GM21528 (cell line): ENCODE data around the gene NECTIN3.

Experiments
- ATAC-seq: cut with Tn5 transposase; IDR thresholded peaks from one replicate; pipeline ENCODE4 v1.9.1; 2021; ENCODE audit warnings: mild to moderate bottlenecking, moderate library complexity; ENCODE audit not compliant: unreplicated experiment, low FRiP score

NECTIN3 gene, protein sequence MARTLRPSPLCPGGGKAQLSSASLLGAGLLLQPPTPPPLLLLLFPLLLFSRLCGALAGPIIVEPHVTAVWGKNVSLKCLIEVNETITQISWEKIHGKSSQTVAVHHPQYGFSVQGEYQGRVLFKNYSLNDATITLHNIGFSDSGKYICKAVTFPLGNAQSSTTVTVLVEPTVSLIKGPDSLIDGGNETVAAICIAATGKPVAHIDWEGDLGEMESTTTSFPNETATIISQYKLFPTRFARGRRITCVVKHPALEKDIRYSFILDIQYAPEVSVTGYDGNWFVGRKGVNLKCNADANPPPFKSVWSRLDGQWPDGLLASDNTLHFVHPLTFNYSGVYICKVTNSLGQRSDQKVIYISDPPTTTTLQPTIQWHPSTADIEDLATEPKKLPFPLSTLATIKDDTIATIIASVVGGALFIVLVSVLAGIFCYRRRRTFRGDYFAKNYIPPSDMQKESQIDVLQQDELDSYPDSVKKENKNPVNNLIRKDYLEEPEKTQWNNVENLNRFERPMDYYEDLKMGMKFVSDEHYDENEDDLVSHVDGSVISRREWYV

DNA sequence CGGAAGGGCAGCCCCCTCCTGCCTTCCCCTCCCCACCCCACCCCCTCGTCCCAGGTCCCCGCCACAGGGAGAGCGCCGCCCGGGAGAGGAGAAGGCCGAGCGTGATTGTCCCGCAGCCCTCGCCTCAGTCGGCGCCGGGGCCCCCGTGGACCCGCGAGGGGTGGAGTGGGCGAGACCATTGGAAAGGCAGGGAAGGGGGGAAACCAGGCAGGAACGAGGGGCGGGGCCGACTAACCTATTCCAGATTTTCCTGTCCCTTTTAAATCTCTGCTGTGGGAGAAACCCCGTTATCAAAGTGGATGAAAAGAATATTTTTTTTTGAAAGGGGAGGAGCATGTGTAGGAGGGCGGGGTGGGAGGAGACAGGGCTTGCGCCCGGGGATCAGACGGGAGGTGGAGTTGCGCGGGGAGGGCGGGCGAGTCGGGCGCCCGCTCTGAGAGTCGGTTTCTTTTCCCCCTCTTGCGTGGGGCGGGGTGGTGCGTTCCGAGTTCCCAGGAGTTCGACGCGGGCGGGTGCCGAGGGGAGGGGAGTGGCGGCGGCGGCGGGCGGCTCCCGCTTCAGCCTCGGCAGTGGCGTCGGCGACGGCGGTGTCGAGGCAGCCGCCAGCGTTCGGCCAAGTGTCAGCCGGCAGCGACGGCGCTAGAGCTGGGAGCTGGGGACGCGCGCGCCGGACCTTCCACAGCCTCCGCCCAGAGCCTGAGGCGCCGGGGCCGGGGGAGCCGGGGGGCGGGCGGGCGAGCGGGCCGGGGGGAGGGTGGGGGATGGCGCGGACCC lies at the start of gene NECTIN3:
TSS of gene NECTIN3 (plus strand) at position 560 of the 774 bp plus-strand sequence. CDS start at position 762, 202 bp downstream.
- peak; percentile 82 for ATAC-seq

DNA sequence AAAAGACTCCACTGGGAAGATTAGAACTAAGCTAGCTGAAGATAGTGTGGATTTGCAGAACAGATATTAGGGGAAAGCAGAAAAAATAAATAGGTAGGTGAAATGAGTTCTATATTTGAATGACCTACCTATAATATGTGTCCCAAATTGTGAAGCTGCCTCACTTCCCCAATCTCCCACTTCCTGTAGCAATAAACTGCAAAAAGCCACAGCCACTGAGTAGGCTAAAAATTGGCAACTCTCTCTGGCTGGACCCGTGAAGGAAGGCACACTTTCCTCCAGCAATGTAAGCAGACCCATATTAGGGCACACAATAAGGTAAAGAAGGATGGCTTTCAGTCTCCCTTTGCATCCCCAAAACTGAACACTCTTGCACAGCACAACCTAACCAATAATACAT lies 43.7 kb upstream of the NECTIN3 start:
- no peak for ATAC-seq

DNA sequence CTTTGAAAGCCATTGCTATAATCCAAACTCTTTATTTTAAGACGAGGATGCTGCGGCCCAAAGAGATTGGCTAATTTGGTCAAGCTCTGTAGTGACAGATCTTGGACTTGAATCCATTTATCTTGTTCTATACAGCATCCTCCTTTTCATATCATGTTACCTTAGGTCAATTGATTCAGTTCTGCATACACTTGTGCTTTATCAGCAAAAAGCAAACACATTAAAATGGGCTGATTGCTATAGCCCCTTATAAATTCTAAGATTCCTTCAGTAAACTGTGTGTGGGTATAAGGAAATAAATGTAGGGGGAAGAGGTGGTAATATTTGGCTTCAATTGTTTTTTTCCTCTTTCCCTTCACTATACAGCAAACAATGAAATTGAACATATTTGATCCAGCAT lies 40.1 kb upstream of the NECTIN3 start:
- ATAC-seq: no peak

DNA sequence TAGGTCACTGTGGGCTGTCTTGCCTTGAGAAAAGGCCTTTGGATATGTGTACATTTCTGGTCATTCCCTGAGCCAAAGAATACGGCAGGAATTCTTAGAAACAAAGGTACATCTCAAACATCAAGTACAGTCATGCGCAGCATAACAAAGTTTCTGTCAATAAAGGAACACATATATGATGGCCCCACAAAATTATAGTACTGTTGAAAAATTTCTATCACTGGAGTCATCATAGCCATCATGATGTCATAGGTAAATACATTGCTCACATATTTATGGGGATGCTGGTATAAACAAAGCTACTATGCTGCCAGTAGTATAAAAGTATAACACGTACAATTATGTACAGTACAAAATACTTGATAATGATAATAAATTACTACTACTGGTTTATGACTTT lies 38.9 kb upstream of the NECTIN3 start:
- ATAC-seq: no peak

DNA sequence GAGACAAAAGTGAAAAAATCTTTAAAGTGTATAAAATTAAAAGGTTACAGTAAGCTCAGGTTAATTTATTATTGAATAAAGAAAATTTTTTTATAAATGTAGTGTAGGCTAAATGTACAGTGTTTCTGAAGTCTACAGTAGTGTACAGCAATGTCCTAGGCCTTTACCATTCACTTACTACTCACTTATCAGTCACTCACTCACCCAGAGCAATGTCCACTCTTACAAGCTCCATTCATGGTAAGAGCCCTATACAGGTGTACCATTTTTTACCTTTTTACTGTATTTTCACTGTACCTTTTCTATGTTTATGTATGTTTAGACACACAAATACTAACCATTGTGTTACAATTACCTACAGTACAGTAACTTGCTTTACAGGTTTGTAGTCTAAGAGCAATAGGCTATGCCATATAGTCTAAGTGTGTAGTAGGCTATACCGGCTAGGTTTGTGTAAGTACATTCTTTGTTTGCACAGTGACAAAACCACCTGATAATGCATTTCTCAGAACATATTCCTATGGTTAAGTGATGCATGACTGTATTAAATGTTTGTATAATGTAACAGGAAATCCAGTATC lies 38.1 kb upstream of the NECTIN3 start:
- no peak for ATAC-seq

DNA sequence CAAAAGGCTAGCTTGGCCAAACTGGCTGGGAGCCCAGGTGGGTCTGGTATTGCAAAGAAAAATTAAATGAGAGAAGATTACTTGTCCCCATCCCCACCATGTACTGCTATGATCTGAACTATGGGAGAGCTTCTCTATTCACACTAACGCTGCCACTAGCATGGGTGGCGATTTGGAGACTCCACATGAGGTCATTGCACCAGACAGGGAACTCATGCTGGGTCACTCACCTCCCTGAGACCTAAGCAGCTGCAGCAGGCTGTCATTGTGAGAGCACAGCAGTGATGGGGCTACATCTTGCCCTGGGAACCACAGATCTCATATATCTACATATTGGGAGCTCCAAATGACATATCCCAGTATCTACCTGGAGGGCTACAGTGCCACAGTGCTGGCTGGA lies 36.3 kb upstream of the NECTIN3 start:
- ATAC-seq: no peak

DNA sequence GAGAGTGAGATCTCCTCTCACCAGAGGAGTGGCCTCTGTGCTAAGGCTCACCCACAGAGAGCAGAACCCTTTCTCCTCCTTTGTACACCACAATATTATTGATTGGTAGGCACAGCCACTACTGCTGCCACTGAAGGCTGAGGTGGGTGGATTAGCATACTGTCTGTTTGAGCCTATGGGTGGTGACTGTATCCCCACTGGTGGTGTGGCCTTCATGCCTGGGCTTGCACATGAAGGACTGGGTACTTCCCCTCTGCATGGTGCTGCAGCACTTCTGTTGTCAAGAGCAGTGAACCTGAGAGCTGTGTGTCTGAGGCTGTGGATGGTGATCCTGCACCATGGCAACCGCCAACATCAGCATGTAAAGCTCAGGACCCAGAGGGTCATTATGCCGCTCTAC lies 35.7 kb upstream of the NECTIN3 start:
- no peak for ATAC-seq

DNA sequence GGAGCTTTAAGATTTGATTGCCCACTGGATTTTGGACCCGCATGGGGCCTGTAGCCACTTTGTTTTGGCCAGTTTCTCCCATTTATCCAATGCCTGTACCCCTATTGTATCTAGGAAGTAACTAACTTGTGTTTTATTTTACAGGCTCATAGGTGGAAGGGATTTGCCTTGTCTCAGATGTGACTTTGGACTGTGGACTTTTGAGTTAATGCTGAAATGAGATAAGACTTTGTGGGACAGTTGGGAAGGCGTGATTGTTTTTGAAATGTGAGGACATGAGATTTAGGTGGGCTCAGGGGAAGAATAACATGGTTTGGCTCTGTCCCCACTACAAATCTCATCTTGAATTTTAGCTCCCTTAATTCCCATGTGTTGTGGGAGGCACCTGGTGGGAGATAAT lies 30.7 kb upstream of the NECTIN3 start:
- no peak for ATAC-seq

DNA sequence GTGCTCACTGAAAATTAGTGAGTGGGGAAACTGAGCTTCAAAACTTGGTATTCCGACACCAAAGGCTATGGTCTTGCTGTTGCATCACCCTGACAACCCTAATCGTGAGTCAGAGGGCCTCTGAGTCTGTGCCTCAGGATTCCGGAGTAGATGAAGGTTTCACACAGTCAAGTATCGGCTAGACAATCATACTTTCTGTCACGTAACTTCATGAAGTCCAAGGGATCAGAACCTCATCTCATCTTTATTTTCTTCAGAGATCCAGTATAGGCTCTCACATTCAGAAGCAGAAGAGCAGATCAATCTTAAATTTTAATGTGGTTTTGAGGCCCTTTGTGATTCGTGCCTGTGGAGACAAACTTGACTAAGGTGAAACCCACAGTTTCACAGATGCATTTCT lies 26.1 kb upstream of the NECTIN3 start:
- ATAC-seq: no peak

DNA sequence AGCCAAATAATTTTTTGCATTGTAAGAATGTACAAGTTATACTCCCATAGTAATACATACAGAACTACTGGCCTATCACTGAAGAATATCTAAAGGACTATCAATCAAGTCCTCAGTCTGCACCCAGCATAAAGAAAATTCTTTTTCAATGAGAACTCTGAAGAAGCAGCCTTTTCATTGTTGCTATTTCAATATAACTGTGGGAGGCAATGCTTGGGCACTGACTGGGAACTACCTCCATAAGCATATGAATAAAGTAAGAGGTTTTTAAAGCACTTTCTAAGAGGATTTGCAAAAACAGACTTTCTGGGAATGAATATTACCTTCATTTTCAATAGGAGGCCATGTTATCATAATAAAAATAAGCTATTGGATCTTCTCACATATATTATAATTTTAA lies 24.6 kb upstream of the NECTIN3 start:
- ATAC-seq: no peak

DNA sequence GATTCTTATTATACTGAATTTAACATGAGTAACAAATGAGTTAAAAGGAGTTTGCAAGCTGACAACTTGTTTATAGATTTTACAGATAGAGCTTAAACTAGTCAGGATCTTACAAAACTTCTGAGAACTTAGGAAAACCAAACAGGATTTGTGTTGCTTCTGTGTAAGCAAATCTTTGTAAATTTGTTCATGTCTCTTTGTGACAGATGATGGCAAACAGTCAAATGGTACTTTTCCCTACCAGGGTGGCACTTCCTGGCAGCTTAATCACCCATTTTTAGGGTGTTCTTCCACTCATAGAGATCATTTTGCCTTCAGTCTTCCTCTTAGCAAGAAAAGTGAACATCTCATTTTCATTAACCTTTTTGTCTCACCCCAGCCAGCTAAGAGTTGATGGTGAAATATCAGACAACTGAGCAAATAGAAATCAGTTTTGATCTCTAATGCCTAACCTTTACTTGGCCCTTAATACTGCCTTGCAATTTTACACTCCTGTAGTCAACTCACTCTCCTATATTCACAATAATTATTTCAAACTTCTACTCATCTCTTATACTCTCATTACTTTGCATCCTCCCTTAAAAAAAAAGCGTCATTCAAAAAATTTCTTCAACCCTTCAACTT lies 23.7 kb upstream of the NECTIN3 start:
- ATAC-seq: no peak

DNA sequence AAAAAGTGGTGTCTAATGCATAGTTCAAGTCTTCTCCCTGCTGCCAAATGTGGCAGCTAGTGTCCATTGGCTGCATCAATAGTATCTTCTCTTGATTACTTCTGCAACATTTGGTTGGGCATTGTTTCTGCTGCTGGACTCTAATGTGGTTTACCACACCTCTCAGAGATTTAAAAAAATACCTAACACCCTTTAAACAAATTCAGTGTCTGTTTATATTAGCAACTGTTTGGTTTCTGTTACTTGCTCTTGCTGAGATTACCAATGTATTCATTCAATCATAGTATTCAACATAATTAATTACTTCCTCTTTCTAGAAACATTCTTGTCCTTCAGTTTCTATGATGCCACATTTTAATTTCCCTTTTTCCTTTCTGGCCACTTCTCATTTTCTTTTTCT lies 20.3 kb upstream of the NECTIN3 start:
- ATAC-seq: no peak

DNA sequence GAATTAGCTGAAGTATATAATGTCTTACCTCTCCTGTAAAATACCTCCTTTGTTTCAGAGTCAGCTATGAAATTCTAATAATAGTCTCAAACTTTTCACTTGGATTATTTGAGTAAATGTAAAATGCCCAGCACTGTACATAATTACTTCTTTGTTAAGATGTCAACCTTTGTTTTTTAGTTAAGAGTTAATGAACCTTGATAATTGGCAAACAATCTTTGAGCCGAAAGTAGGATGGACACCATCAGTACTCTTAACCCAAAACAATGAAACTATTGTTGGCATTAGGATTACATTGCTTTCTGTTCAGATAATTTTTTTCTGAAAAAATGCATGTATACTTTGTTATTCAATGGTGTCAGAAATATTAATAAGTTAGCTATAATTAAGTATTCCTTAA lies 3.0 kb upstream of the NECTIN3 start:
- ATAC-seq: no peak

DNA sequence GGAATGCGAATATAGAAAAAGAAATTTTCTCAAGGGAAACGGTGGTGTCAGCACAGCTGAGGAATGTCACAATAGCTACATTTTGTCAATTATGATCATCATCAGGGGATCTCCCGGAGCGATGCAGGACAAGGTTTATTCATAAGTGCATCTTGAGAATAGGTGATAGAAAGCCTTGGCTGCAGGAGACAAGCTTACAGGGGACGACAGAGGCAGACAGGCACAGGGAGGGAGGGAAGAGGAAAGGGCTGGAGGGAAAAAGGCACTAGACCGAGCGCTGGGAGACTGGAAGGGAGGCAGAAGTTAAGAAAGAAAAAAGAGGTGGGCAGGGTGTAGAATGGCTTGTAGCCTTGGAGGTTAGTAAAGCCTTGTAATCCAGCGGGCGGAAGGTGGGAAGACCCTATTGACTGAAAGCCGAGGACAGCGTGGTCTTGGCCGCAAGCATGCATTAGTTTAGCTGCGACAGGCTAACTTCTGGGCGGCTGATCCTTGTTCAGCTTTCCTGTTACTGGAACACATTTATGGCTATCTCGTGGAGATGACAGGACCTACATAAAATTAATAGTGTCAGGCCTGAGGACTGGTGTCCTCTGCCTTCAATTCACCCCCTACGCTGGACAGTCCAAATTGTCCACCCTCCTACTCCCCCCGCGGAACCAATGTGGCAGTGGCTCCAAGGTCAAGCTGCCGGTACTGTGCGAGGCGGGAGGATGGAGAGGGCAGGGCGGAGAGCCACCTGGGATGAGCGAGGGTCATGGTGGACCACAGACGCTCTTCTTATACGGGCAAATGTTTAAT lies 1.4 kb upstream of the NECTIN3 start:
- no peak for ATAC-seq

DNA sequence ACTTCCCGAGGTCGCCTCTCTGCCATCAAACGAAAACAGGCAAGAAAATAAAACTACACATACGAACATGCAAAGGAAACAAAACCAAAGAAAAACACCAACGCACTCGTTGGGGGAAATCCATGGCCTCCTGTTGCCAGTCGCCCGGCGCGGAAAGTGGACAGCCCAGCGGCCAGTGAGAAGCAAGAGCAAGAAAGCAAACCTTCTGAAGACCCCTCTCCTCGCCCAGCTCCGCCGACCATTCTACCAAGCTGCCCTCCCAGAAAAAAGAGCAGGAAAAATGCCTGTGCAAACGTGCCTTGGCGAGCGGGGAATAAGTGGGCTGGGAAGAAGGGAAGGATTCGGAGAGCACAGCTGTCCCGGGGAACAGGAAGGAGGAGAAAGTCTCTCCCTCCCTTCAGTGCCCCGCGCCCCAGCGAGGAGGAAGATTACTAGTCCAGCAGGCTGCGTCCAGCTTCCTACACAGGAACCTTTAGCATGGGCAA lies 802 bp upstream of the NECTIN3 start:
- no peak for ATAC-seq

DNA sequence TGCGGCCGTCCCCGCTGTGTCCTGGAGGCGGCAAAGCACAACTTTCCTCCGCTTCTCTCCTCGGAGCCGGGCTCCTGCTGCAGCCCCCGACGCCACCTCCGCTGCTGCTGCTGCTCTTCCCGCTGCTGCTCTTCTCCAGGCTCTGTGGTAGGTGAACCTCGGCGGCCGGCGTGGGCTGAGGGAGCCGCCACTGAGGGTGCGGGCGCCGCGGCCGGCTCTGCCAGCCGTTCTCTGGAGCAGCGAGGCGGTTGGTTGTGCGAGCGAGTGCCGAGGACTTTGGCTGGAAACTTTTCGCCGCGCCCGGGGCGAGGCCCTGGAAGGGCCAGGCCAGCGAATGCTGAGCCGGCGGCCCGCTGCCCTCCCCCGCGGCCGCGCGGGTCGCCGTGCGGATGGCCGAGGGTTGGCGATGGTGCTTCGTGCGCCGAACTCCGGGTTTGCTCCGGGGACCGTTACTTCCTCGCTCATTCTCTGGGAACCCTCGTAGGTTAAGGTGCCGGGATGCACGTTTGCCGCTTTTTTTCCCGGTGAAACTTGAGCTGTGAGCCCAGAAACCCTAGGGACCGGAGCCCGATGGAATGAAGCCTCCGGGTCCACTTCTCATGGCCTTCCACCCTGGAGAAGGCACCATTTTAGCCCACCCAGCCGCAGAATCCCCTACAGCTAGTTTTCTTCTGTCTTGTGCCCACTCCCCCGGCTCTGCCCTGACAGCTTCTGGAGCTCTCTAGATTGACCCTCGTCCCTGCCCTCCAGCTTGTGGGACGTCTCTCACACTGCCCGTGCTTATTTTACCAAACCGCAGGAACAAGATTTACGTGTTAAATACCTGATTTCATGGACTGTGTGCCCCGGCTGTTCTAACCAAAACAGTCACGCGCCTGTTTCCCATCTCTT lies 660 bp downstream of the NECTIN3 start:
- ATAC-seq: peak; percentile 34

DNA sequence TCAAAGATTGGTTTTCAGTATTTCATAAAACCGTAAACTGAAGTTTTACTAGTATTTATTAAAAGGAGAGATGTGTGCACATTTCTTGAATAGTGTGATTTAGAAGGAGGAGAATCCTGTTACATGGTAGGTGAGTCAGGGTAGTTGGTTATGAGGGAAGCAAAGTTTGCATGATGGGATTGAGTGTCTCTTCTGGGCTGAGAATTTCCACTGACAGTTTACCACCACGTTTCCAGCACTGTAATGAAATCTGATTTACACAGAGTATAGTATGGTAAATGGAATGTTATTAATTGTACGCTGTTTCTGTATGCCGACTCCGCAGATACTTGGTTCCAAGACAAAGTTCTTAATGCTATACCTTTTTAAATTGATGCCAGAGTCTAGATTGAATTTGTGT lies 1.6 kb downstream of the NECTIN3 start:
- no peak for ATAC-seq

DNA sequence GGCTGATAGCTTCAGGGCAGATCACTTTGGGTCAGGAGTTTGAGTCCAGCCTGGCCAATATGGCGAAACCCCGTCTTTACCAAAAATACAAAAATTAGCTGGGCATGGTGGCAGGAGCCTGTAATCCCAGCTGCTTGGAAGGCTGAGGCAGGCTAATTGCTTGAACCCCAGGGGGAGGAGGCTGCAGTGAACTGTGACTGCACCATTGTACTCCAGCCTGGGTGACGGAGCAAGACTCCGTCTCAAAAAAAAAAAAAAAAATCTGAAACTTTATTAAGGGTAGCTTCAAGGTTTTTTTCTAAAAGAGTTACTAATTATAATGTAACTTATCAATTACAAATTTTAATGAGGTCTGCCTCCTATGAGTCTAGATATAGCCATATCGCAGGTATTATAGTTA lies 5.1 kb downstream of the NECTIN3 start:
- no peak for ATAC-seq

DNA sequence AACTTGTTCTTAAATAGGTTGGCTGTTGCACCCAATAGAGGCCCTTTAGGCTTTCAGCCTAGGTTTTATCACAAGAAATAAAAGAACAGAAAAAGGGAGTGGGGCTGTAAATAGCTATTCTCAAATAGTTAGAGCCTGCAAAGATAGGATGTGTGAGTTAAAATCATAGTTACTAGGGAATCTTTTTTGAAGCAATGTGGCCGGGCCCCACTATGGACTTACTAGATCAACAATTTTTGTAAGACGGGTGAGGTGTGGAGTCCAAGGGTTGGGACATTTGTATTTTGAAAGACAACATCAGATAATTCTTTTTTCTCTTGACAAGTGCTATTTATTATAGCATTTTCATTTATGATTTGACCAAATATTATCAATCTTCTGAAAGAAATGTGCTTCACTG lies 5.8 kb downstream of the NECTIN3 start:
- no peak for ATAC-seq
